ENCODE results near the gene FANCD2OS. TPM values are rescaled to one million over a fixed set of nuclear protein-coding genes. Genes with fewer than 3 reads are reported as not detected.
"Not testable (repeated sequence)": the region's sequence is repeated elsewhere in the genome, so short reads cannot be mapped to it uniquely, and the experiment has no call there.

The FANCD2OS gene
- total and polyA plus RNA-seq, 2 experiments from 2014 or later = not detected

GRCh38 chr3:10085738-10086137 lies 22.3 kb downstream of the FANCD2OS start:
- H3K79me2 ChIP-seq = no peaks in the 10 kb centered on the region
- H2AFZ ChIP-seq = no peak overlapping the region
- peak overlapping the region; percentile 59 for H3K27ac ChIP-seq
- H3K36me3 ChIP-seq (replicated peaks; ENCODE audit: insufficient read depth, low read depth) = no peaks in the 10 kb centered on the region
- no peak for TF ChIP-seq EZH2 (IDR thresholded peaks at IDR 0.05; ENCODE audit: borderline replicate concordance)
- TF ChIP-seq EZH2phosphoT487 (IDR thresholded peaks at IDR 0.05; ENCODE audit: low read depth, severe bottlenecking, unreplicated experiment) = no peak
- no peak for TF ChIP-seq CTCF (IDR thresholded peaks at IDR 0.05; ENCODE audit: poor library complexity)
- WGBS (ENCODE audit: low lambda C conversion rate, missing lambda C conversion rate) = 59% methylated on average over 1 of the region's 1 CpG
- no peak overlapping the region for H3K4me3 ChIP-seq
- no peaks in the 10 kb centered on the region for H4K20me1 ChIP-seq (ENCODE audit: insufficient read depth, poor library complexity, severe bottlenecking)
- no peaks in the 10 kb centered on the region for H3K27me3 ChIP-seq
- peak; percentile 39 for DNase-seq (ENCODE audit: low spot score)
- no peaks in the 10 kb centered on the region for H3K9me2 ChIP-seq (replicated peaks; ENCODE audit: insufficient read depth)
- H3K9me3 ChIP-seq (ENCODE audit: low read depth) = no peaks in the 10 kb centered on the region
- H3K4me1 ChIP-seq (ENCODE audit: insufficient read depth) = no peaks in the 10 kb centered on the region
- no peak overlapping the region for H3K4me2 ChIP-seq

- Histone ChIP-seq H3K27ac (no peak overlapping the region), H3K9me2 (replicated peaks; ENCODE audit: insufficient read depth) (no peaks in the 10 kb centered on the region), H2AFZ (no peak overlapping the region), H3K4me2 (no peak overlapping the region), H3K36me3 (replicated peaks; ENCODE audit: insufficient read depth, low read depth) (no peaks in the 10 kb centered on the region), H3K9me3 (ENCODE audit: low read depth) (no peaks in the 10 kb centered on the region), H3K4me1 (ENCODE audit: insufficient read depth) (no peaks in the 10 kb centered on the region), H4K20me1 (ENCODE audit: insufficient read depth, poor library complexity, severe bottlenecking) (no peaks in the 10 kb centered on the region), H3K4me3 (no peak overlapping the region), H3K27me3 (no peaks in the 10 kb centered on the region), H3K79me2 (no peaks in the 10 kb centered on the region)
- 92% methylated on average over 4 of the region's 4 CpGs for WGBS (ENCODE audit: low lambda C conversion rate, missing lambda C conversion rate)
- TF ChIP-seq CTCF (IDR thresholded peaks at IDR 0.05; ENCODE audit: poor library complexity) = no peak
- no peak for TF ChIP-seq EZH2 (IDR thresholded peaks at IDR 0.05; ENCODE audit: borderline replicate concordance)
- TF ChIP-seq EZH2phosphoT487 (IDR thresholded peaks at IDR 0.05; ENCODE audit: low read depth, severe bottlenecking, unreplicated experiment) = no peak
- no peak for DNase-seq (ENCODE audit: low spot score)
These were observed 26.2 kb downstream of the FANCD2OS start for GRCh38 chr3:10081871-10082270.

- no peak for DNase-seq (ENCODE audit: low spot score)
- no peaks in the 10 kb centered on the region for H3K4me1 ChIP-seq (ENCODE audit: insufficient read depth)
- H3K36me3 ChIP-seq (replicated peaks; ENCODE audit: insufficient read depth, low read depth) = no peaks in the 10 kb centered on the region
- no peak overlapping the region for H3K27ac ChIP-seq
- no peak overlapping the region for H3K4me3 ChIP-seq
- no peak overlapping the region for H2AFZ ChIP-seq
- no peaks in the 10 kb centered on the region for H3K9me2 ChIP-seq (replicated peaks; ENCODE audit: insufficient read depth)
- TF ChIP-seq EZH2phosphoT487 (IDR thresholded peaks at IDR 0.05; ENCODE audit: low read depth, severe bottlenecking, unreplicated experiment) (no peak), CTCF (IDR thresholded peaks at IDR 0.05; ENCODE audit: poor library complexity) (no peak), EZH2 (IDR thresholded peaks at IDR 0.05; ENCODE audit: borderline replicate concordance) (no peak)
- no peaks in the 10 kb centered on the region for H3K9me3 ChIP-seq (ENCODE audit: low read depth)
- no peaks in the 10 kb centered on the region for H3K27me3 ChIP-seq
- H3K4me2 ChIP-seq = no peak overlapping the region
- H4K20me1 ChIP-seq (ENCODE audit: insufficient read depth, poor library complexity, severe bottlenecking) = no peaks in the 10 kb centered on the region
- no peaks in the 10 kb centered on the region for H3K79me2 ChIP-seq
These were observed 33.4 kb downstream of the FANCD2OS start for GRCh38 chr3:10074666-10075065.

GRCh38 chr3:10070077-10070476 lies 38.0 kb downstream of the FANCD2OS start:
- 100% methylated on average over 3 of the region's 33 CpGs for WGBS (ENCODE audit: low lambda C conversion rate, missing lambda C conversion rate)

More at GRCh38 chr3:10070077-10070476, 38.0 kb downstream of the FANCD2OS start:
- not testable (repeated sequence) for H3K27ac ChIP-seq; H4K20me1 ChIP-seq (ENCODE audit: insufficient read depth, poor library complexity, severe bottlenecking); H3K9me2 ChIP-seq (replicated peaks; ENCODE audit: insufficient read depth); H3K79me2 ChIP-seq; DNase-seq (ENCODE audit: low spot score); H3K27me3 ChIP-seq; H3K4me1 ChIP-seq (ENCODE audit: insufficient read depth); H3K9me3 ChIP-seq (ENCODE audit: low read depth); H3K4me3 ChIP-seq; H2AFZ ChIP-seq; H3K4me2 ChIP-seq; H3K36me3 ChIP-seq (replicated peaks; ENCODE audit: insufficient read depth, low read depth)

Data from hepatocyte (in vitro differentiated cells).